Measurements from ENCODE around the gene GALNT11.
"Not testable (repeated sequence)": the region's sequence is repeated elsewhere in the genome, so short reads cannot be mapped to it uniquely, and the experiment has no call there.

GALNT11 gene

DNA sequence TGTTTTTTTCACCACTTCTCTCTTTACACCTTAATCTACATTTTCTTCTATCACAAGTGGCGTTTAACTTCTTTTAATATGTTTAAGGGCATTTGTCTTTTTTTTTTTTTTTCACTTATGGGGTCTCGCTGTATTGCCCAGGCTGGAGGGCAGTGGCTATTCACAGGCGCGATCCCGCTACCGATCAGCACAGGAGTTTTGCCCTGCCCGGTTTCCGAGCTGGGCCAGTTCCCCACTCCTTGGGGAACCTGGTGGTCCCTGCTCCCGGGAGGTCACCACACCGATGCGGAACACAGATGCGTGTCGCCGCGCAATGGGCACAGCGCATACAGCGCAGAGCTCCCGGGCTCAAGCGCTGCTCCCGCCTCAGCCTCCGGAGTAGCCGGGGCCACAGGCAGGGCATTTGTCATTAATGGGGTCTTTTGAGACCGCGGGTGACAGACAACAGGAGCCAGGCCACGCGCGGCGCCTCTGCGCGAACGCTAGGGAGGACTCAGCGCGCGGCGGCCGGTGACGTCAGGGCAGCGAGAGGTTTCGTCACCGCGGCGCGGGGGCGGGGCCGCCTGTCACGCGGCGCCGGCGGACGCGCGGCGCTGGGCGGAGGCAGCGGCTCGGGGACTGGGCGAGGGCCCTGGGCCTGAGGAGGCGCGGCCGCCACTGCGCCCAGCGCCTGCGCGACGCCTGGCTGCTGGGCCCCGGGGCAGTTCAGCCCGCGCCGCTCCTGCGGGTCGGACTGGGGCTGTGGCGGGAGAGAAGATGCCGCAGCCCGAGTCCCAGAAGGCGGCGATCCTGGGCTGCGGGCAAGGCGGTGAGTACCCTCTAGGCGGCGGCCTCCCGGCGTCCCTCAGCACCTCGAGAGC lies at the start of gene GALNT11:
TSS of gene GALNT11 (plus strand) at position 598 of the 860 bp plus-strand sequence. CDS start 68,554 bp downstream, outside the sequence.
- DNase-seq (ENCODE audit: low read depth in 1 of 2, low spot score in 1 of 2): peak; percentile 70 to 80

DNA sequence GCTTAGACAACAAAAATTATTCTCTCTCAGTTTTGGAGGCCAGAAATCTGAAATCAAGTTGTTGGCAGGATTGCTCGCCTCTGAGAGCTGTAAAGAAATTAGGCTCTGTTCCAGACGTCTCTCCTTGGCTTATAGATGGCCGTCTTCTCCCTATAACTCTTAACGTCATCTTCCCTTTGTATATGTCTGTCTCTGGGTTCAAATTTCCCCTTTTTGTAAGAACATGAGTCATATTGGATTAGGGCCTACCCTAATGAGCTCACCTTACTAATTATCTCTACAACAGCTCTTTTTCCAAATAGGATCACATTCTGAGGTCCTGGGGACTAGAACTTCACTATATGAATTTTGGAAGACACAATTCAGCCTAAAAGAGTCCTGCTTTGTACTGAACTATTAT lies 46.9 kb upstream of the GALNT11 start:
- no peak for DNase-seq (ENCODE audit: low read depth in 1 of 2, low spot score in 1 of 2)

GRCh38 chr7:151981223-151981622 lies 44.3 kb upstream of the GALNT11 start:
- DNase-seq (ENCODE audit: low read depth in 1 of 2, low spot score in 1 of 2): no peak

- DNase-seq (ENCODE audit: low read depth in 1 of 2, low spot score in 1 of 2): no peak
Measured at GRCh38 chr7:151982806-151983205, 42.7 kb upstream of the GALNT11 start.

DNA sequence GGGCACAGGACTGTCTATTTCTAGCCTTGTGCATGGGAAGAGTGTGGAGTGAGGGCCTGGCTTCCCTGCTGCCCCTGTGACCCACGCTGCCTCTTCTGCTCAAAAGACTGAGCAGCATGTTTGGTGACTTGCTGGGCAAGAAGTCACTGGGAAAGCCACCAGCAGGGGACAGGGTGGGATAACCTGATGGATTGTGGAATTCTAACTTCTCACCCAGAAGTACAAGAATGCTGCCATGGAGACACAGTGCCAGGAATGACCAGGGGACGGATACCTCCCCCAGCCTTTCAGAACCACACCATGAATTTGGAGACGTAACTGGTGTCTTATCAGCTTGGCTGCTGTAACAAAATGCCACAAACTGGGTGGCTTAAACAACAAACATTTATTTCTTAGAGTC lies 40.9 kb upstream of the GALNT11 start:
- DNase-seq (ENCODE audit: low read depth in 1 of 2, low spot score in 1 of 2): no peak

- no peak for DNase-seq (ENCODE audit: low read depth in 1 of 2, low spot score in 1 of 2)
Measured at GRCh38 chr7:151987748-151988529, 37.5 kb upstream of the GALNT11 start.

DNA sequence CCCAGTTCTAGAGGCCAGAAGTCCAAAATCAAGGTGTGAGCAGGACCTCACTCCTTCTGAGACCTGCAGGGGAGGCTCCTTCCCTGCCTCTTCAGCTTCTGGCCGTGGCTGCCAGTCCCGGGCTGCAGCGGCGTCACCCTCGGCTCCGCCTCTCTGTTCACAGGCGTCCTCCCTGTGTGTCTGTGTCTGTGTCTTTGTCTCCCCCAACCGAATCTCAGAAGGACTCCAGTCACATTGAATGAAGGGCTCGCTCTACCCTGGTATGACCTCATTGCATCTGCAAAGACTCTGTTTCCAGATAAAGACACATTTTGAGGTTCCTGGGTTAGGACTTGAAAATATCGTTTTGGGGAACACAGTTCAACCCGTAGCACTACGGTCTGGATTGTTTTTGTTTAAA lies 33.1 kb upstream of the GALNT11 start:
- peak in 1 of 2 donors; percentile 22 for DNase-seq (ENCODE audit: low read depth in 1 of 2, low spot score in 1 of 2)

GRCh38 chr7:151993977-151994676 lies 31.3 kb upstream of the GALNT11 start:
- DNase-seq (ENCODE audit: low read depth in 1 of 2, low spot score in 1 of 2): no peak

- DNase-seq (ENCODE audit: low read depth in 1 of 2, low spot score in 1 of 2): no peak
Measured at GRCh38 chr7:151999424-152000090, 25.9 kb upstream of the GALNT11 start.

- no peak for DNase-seq (ENCODE audit: low read depth in 1 of 2, low spot score in 1 of 2)
Measured at GRCh38 chr7:152000191-152000590, 25.3 kb upstream of the GALNT11 start.

DNA sequence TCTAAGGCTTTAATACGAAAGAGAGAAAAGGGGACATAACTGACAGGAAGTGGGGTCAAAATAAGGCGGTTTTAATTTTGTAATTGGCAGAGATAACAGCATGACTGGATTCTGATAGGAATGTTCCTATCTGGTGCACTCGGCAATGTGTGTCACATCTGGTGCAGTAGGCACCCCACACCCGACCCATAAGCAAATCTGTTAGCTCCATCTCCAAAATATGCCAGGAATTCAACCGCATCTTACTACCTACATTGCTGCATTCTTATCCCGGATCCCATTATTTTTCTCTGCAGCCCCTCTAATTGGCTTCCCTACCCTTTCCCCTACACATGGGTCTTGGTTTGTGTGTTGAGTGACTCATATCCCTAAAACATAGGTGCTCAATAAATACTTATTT lies 19.1 kb upstream of the GALNT11 start:
- no peak for DNase-seq (ENCODE audit: low read depth in 1 of 2, low spot score in 1 of 2)

GRCh38 chr7:152011860-152012259 lies 13.6 kb upstream of the GALNT11 start:
- no peak for DNase-seq (ENCODE audit: low read depth in 1 of 2, low spot score in 1 of 2)

DNA sequence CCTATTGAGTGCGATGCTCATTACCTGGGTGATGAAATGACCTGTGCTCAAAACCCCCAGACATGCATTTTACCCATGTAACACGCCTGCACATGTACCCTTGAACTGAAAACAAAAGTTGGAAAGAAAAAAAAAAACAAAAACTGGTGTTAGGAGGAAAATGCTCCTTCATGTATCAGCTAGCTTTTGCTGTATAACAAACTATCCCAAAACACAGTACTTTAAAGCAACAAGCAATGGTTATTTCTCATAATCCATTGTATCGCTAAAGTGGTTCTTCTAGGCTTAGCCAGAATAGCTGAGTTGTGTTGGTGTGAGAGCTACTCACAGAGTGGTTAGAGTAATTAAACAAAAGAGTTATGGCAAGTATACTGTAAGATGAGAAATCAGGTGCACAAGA lies 12.2 kb upstream of the GALNT11 start:
- DNase-seq (ENCODE audit: low read depth in 1 of 2, low spot score in 1 of 2): no peak

DNA sequence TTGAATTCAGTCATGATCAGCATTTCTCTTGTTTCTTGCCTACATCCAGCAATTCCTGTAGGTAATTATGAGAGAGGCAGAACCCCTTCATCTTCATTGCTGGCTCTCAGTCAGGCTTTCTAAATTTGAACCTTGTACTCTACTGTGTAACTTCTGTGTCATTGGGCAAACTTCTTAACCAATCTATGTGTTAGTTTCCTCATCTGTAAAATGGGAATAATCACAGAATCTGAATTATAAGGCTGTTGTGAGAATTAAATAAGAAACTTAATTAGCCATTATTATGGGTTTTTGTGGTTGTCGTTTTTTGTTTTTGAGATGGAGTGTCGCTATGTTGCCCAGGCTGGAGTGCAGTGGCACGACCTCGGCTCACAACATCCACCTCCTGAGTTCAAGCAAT lies 11.5 kb upstream of the GALNT11 start:
- no peak for DNase-seq (ENCODE audit: low read depth in 1 of 2, low spot score in 1 of 2)

- no peak for DNase-seq (ENCODE audit: low read depth in 1 of 2, low spot score in 1 of 2)
Measured at GRCh38 chr7:152014722-152015121, 10.8 kb upstream of the GALNT11 start.

DNA sequence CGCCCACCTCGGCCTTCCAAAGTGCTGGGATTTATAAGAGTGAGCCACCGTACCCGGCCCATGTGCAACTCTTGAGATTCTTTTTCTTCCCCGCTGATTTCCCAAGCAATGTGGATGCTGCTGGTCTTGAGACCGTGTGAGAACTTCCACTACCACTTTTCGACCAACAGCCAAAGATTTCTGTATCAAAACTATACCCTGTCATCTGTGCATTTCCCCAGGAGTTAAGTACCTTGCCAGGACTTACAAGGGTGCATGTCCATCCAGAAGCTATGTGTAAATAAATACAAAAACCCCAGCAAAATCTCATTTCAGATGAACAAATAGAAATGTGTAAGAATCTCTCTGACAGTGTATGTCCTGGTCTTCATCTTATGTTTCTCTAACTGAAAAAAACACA lies 9.9 kb upstream of the GALNT11 start:
- no peak for DNase-seq (ENCODE audit: low read depth in 1 of 2, low spot score in 1 of 2)

GRCh38 chr7:152016947-152017346 lies 8.5 kb upstream of the GALNT11 start:
- DNase-seq (ENCODE audit: low read depth in 1 of 2, low spot score in 1 of 2): no peak

GRCh38 chr7:152017683-152018082 lies 7.8 kb upstream of the GALNT11 start:
- DNase-seq (ENCODE audit: low read depth in 1 of 2, low spot score in 1 of 2): not testable (repeated sequence)

GRCh38 chr7:152021740-152022139 lies 3.7 kb upstream of the GALNT11 start:
- not testable (repeated sequence) for DNase-seq (ENCODE audit: low read depth in 1 of 2, low spot score in 1 of 2)

DNA sequence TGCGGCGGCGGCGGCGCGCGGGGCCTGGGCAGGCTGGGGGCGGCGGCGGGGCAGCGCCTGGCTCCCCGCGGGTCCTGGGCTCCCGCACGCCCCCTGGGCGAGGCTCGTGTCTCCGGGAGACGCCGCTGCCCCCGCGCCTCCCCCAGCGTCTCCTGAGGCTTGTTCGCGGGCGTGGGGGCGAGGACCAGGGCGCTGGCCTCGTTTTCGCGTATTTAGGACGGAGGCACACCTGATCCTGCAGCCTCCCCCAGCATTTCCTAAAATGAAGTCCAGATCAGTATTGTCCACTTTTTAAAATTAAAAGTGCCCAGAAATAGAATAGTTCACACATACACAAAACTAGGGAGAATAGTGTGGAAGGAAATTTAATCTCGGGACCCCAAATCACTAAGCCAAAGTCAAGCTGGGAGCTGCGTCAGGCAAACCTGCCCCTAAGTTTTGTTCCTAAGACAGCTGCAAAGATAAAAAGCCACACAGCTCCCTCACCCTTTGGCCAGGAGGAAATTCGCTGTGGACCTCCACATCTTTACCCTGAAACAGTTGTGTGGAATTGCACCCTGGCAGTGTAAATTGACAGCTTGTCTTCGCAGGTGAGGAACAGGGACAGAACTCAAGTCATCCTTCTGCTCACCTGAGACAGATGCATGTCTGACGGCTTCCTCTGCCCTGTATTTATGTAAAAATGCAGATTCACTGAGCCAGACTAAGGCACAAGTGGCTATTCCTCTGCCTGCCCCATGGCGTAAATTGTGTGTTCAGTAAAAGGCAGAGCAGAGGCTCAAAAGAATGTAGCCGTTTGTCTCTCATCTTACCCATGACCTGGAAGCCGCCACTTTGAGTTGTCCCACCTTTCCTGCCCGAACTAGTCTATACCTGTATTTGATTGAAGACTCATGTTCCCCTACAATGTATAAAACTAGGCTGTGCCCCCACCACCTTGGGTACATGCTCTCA lies 740 bp downstream of the GALNT11 start:
- no peak for DNase-seq (ENCODE audit: low read depth in 1 of 2, low spot score in 1 of 2)

All from activated CD4-positive, alpha-beta T cell treated with anti-CD3 and anti-CD28 coated beads, Interleukin-2, amount 50 U/mL, for 24 hours (primary cell).